Ascending aorta (tissue), 2 donors: ENCODE results near the gene RHOF. TPM values are rescaled to one million over a fixed set of nuclear protein-coding genes. Genes with fewer than 3 reads are reported as not detected.

Source experiments
- DNase-seq, 2 donors: peaks; one replicate each; pipeline ENCODE4 v3.0.0-alpha.2; 2019; ENCODE audit warnings: low spot score in 2 of 2
- H3K27ac ChIP-seq, 2 donors: fragments of 200-600 bp; sonication (generic); one replicate each; pipeline ENCODE4 v1.5.1; 2016 to 2017; ENCODE audit warnings: mild to moderate bottlenecking in 1 of 2
- H3K27me3 ChIP-seq: fragments of 200-600 bp; sonication (generic); one replicate; pipeline ENCODE4 v1.5.1; 2017
- H3K36me3 ChIP-seq, 2 donors: fragments of 200-600 bp; sonication (generic); one replicate each; pipeline ENCODE4 v1.5.1; 2016
- H3K4me1 ChIP-seq, 2 donors: fragments of 200-600 bp; sonication (generic); one replicate each; pipeline ENCODE4 v1.5.1; 2016 to 2017; ENCODE audit warnings: mild to moderate bottlenecking in 1 of 2
- H3K4me3 ChIP-seq, 2 donors: fragments of 200-600 bp; sonication (generic); one replicate each; pipeline ENCODE4 v1.5.1; 2016 to 2017; ENCODE audit warnings: mild to moderate bottlenecking in 1 of 2
- H3K9me3 ChIP-seq, 2 donors: fragments of 200-600 bp; sonication (generic); one replicate each; pipeline ENCODE4 v1.5.1; 2016
- CTCF ChIP-seq, 3 experiments: fragments of 200-600 bp in 2 of 3; fragments of 450-650 bp in 1 of 3; sonication (generic) in 2 of 3; IDR thresholded peaks; one replicate each; pipeline ENCODE4 v1.5.1; 2016 to 2019; ENCODE audit warnings: antibody characterized with exemption in 3 of 3, mild to moderate bottlenecking in 1 of 3, moderate library complexity in 1 of 3
- intact Hi-C: fragments of 100-400 bp; cut with DNase I; formaldehyde crosslinking; loops from one replicate; pipeline ENCODE4 v1.15.1; 2023
- total RNA-seq: library from RNA; depleted of rRNA; stranded (reverse); fragments of >200 nt; gene quantifications from one replicate; pipeline ENCODE4 v1.1.0, GENCODE V29; 2016

Gene RHOF
- total RNA-seq, 1 donor from 2014 or later, result 1.9 TPM

DNA sequence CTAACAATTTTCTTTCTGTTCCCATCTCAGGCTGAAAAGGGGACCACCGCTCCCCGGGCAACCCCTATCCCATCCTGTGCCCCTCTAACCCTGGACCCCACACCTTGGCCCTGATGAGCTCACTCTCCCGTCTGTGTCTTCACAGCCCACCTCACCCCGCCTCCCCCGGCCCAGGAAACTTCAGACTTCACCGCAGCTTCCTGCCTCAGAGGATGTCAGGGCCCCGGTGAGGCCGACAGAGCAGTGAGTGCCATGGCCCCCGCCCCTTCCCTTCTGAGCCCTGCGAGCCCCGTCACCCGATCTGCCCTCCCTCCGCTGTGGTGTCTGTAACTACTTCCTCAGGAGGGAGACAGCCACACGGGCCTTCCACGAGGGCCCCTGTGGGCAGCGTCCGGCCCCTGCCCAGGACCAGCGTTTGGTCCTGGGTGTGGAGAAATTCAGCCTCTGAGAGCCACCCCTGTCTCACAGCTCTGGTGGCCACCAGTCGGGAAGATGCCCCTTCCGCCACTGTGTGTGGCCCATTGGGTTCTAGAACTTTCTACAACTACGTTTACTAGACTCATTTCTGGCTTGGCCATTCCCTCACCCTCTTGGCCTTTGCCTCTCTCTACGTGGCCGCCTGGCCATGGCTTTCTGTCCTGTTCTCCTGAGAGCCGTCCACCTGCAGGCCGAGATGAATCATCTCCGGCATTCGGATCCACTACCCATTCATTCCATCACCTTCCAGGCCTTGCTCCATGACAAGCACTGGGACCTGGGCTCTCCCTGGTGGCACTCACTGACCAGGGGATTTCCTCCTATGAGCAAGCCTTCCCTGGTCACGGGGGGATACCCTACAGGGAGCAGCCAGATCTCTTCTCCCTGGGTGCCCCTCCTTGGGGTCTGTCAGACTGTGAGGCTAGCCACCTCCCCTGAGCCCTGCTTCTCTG lies 3.4 kb downstream of the RHOF start:
- TF ChIP-seq CTCF (IDR thresholded peaks at IDR 0.05), result no peak
- H3K4me3 ChIP-seq, result no peak overlapping the region
- no peaks in the 10 kb centered on the region for H3K9me3 ChIP-seq
- DNase-seq, result peak in 1 of 2 donors; percentile 56
- peaks cover 8 to 9% of the 10 kb centered on the region in 2 donors for H3K4me1 ChIP-seq
- H3K27me3 ChIP-seq, result no peaks in the 10 kb centered on the region
- no peak overlapping the region for H3K27ac ChIP-seq
- intact Hi-C loops, result loop anchor here (10.0 kb wide), 1 partner anchor 435 kb away; the partner anchor contains the start of gene DIABLO
- no peaks in the 10 kb centered on the region for H3K36me3 ChIP-seq

GRCh38 chr12:121789233-121789781 lies 4.2 kb downstream of the RHOF start:
- peaks cover 3 to 8% of the 10 kb centered on the region in 2 donors for H3K4me1 ChIP-seq
- intact Hi-C loops, result no loop called here
- TF ChIP-seq CTCF (IDR thresholded peaks at IDR 0.05), result no peak

GRCh38 chr12:121788176-121788818 lies 5.2 kb downstream of the RHOF start:
- intact Hi-C loops, result no loop called here
- no peaks in the 10 kb centered on the region for H3K27me3 ChIP-seq
- H3K9me3 ChIP-seq, result no peaks in the 10 kb centered on the region
- H3K4me3 ChIP-seq, result no peak overlapping the region
- no peak overlapping the region for H3K27ac ChIP-seq
- H3K4me1 ChIP-seq, result peaks cover 0 to 2% of the 10 kb centered on the region in 2 donors
- no peak for DNase-seq
- TF ChIP-seq CTCF (IDR thresholded peaks at IDR 0.05), result no peak
- no peaks in the 10 kb centered on the region for H3K36me3 ChIP-seq

More at GRCh38 chr12:121789233-121789781, 4.2 kb downstream of the RHOF start:
- no peaks in the 10 kb centered on the region for H3K27me3 ChIP-seq
- no peak for DNase-seq
- no peak overlapping the region for H3K4me3 ChIP-seq
- no peak overlapping the region for H3K27ac ChIP-seq
- H3K36me3 ChIP-seq, result no peaks in the 10 kb centered on the region
- no peaks in the 10 kb centered on the region for H3K9me3 ChIP-seq

DNA sequence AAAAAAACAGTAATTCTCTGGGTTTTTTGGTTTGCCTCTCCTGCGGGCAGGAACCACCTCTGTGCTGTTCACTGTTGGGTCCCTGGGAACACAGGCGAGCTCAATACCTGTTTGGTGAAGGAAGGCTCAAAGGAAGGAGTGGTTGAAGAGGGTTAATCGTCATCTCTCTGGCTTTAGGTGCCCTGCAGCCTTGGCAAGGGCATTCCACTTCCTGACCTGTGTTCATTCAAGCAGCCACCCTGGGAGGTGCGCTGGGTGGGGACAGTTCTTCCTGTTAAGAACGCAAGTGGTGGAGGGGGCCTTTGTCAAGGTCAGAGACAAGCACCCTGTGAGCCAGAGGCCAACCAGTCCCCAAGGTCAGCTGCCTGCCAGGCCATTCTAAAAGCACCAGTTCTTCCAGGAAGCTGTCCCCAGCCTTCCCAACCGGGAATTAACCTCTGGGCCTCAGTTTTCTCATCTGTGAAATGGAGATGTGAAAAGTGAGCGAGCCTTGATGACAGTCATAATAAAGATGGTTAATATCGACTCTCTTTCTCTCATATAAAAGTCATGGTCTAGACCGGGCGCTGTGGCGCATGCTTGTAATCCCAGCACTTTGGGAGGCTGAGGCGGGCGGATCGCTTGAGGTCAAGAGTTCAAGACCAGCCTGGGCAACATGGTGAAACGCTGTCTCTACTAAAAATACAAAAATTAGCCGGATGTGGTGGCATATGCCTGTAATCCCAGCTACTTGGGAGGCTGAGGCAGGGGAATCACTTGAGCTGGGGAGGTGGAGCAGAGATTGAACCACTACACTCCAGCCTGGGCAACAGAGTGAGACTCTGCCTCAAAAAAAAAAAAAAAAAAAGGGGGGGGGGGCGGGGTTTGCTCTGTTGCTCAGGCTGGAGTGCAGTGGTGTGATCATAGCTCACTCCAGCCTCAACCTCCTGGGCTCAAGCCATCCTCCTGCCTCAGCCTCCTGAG lies 6.1 kb downstream of the RHOF start:
- DNase-seq, result no peak
- intact Hi-C loops, result no loop called here
- H3K9me3 ChIP-seq, result no peaks in the 10 kb centered on the region
- no peaks in the 10 kb centered on the region for H3K27me3 ChIP-seq
- no peak for TF ChIP-seq CTCF (IDR thresholded peaks at IDR 0.05)
- H3K36me3 ChIP-seq, result no peaks in the 10 kb centered on the region
- peaks cover 0 to 1% of the 10 kb centered on the region in 2 donors for H3K4me1 ChIP-seq
- no peak overlapping the region for H3K27ac ChIP-seq
- no peak overlapping the region for H3K4me3 ChIP-seq

- H3K9me3 ChIP-seq, result no peaks in the 10 kb centered on the region
- H3K4me3 ChIP-seq, result no peak overlapping the region
- peaks cover 3 to 9% of the 10 kb centered on the region in 2 donors for H3K4me1 ChIP-seq
- H3K27ac ChIP-seq, result no peak overlapping the region
- no peaks in the 10 kb centered on the region for H3K36me3 ChIP-seq
- H3K27me3 ChIP-seq, result no peaks in the 10 kb centered on the region
- no peak for DNase-seq
- intact Hi-C loops, result no loop called here
- TF ChIP-seq CTCF (IDR thresholded peaks at IDR 0.05), result no peak
These were observed 7.1 kb downstream of the RHOF start for GRCh38 chr12:121786440-121786825.
